Glomerular visceral epithelial cell (primary cell): ENCODE results near the gene DENND4B.
"Not testable (repeated sequence)": the region's sequence is repeated elsewhere in the genome, so short reads cannot be mapped to it uniquely, and the experiment has no call there.

Source experiments
- DNase-seq: peaks from one replicate; pipeline ENCODE4 v3.0.0-alpha.2; 2016; ENCODE audit errors: extremely low spot score

DENND4B gene

GRCh38 chr1:153946622-153947241 is at the start of gene DENND4B:
DENND4B (minus strand) TSS chr1:153946718; CDS start chr1:153944374, 2,344 bp downstream.
- peak; percentile 86 for DNase-seq

GRCh38 chr1:153995640-153996039 is 49.1 kb upstream of the DENND4B start:
- no peak for DNase-seq

GRCh38 chr1:153995202-153995601 is 48.7 kb upstream of the DENND4B start:
- no peak for DNase-seq

GRCh38 chr1:153991806-153992205 is 45.3 kb upstream of the DENND4B start:
- DNase-seq: no peak

GRCh38 chr1:153991151-153991630 is 44.7 kb upstream of the DENND4B start:
- no peak for DNase-seq

- DNase-seq: peak; percentile 97
Measured at GRCh38 chr1:153990468-153991150, 44.1 kb upstream of the DENND4B start, which contains the start of gene RPS27. RPS27 (plus strand) TSS chr1:153990762; CDS start chr1:153990797, 35 bp downstream.

GRCh38 chr1:153987621-153988020 is 41.1 kb upstream of the DENND4B start:
- DNase-seq: no peak

GRCh38 chr1:153985941-153986761 is 39.6 kb upstream of the DENND4B start, which contains the start of gene RAB13:
RAB13 (minus strand) TSS chr1:153986339; CDS start chr1:153986236, 103 bp downstream.
- DNase-seq: peak; percentile 93

- DNase-seq: peak; percentile 80
Measured at GRCh38 chr1:153985341-153985912, 38.9 kb upstream of the DENND4B start.

- no peak for DNase-seq
Measured at GRCh38 chr1:153984123-153984894, 37.8 kb upstream of the DENND4B start.

GRCh38 chr1:153981735-153982134 is 35.2 kb upstream of the DENND4B start:
- not testable (repeated sequence) for DNase-seq

GRCh38 chr1:153979091-153979490 is 32.6 kb upstream of the DENND4B start:
- not testable (repeated sequence) for DNase-seq

GRCh38 chr1:153978274-153978909 is 31.9 kb upstream of the DENND4B start:
- no peak for DNase-seq

- peak; percentile 76 for DNase-seq
Measured at GRCh38 chr1:153977250-153978240, 31.0 kb upstream of the DENND4B start, which contains the start of gene JTB. JTB (minus strand) TSS chr1:153977674; CDS start chr1:153977252, 422 bp downstream.

GRCh38 chr1:153976819-153977249 is 30.3 kb upstream of the DENND4B start:
- no peak for DNase-seq

GRCh38 chr1:153973525-153973924 is 27.0 kb upstream of the DENND4B start:
- DNase-seq: no peak

- no peak for DNase-seq
Measured at GRCh38 chr1:153973071-153973470, 26.6 kb upstream of the DENND4B start.

GRCh38 chr1:153970346-153970745 is 23.8 kb upstream of the DENND4B start:
- DNase-seq: no peak

- no peak for DNase-seq
Measured at GRCh38 chr1:153968972-153969371, 22.5 kb upstream of the DENND4B start.
